SK-N-SH (cell line): ENCODE measurements around the gene WASF3. TPM values are rescaled to one million over a fixed set of nuclear protein-coding genes. Genes with fewer than 3 reads are reported as not detected.

Experiments used
- CTCF ChIA-PET: fragments of 300-600, 350-600 bp; formaldehyde crosslinking; extraction: SDS; loops from one replicate; lab custom pipeline; 2021; lab: Yijun Ruan, JAX
- POLR2A ChIA-PET: fragments of 350-600 bp; sonication (Branson Sonifier 250); formaldehyde crosslinking; extraction: SDS; loops from one replicate; lab custom pipeline; 2020; ENCODE audit warnings: antibody characterized with exemption, inconsistent platforms; lab: Yijun Ruan, JAX
- DNase-seq: peaks from one replicate; pipeline ENCODE4 v3.0.0; 2012
- H2AFZ ChIP-seq: fragments of 200-600 bp; sonication (generic); 2 replicates; pipeline ENCODE4 v1.8.1; 2016; ENCODE audit warnings: antibody characterized with exemption, mild to moderate bottlenecking, low read depth
- H3F3A ChIP-seq: fragments of 200-600 bp; sonication (generic); replicated peaks from 2 replicates; pipeline ENCODE3; 2016; ENCODE audit warnings: antibody characterized with exemption, mild to moderate bottlenecking; ENCODE audit not compliant: insufficient read depth
- H3K27ac ChIP-seq, 2 experiments: fragments of 200-500 bp in 1 of 2; fragments of 200-600 bp in 1 of 2; sonication (Bioruptor generic) in 1 of 2; sonication (generic), shearing (Covaris generic) in 1 of 2; 2 replicates each; pipeline versions ENCODE4 v1.5.1 to v1.6.1; 2014 to 2016; ENCODE audit warnings: low read depth in 2 of 2, inconsistent platforms in 1 of 2, low read length in 1 of 2, mild to moderate bottlenecking in 1 of 2, mixed read lengths in 1 of 2
- H3K27me3 ChIP-seq: fragments of 200-600 bp; sonication (generic), shearing (Covaris generic); 2 replicates; pipeline ENCODE4 v1.6.1; 2016; ENCODE audit warnings: mixed run types; ENCODE audit not compliant: insufficient read depth
- H3K36me3 ChIP-seq, 2 experiments: fragments of 200-500 bp in 1 of 2; fragments of 200-600 bp in 1 of 2; sonication (Bioruptor generic) in 1 of 2; sonication (generic) in 1 of 2; replicated peaks in 1 of 2; 2 replicates each; pipeline versions ENCODE3 to v1.5.1; 2014 to 2016; ENCODE audit warnings: low read length in 1 of 2, mild to moderate bottlenecking in 1 of 2; ENCODE audit not compliant: insufficient read depth in 2 of 2, control insufficient read depth in 1 of 2
- H3K4me1 ChIP-seq, 2 experiments: fragments of 200-500 bp in 1 of 2; fragments of 200-600 bp in 1 of 2; sonication (Bioruptor generic) in 1 of 2; sonication (generic), shearing (Covaris generic) in 1 of 2; 2 replicates each; pipeline versions ENCODE4 v1.5.1 to v1.6.1; 2014 to 2016; ENCODE audit warnings: low read depth in 1 of 2, low read length in 1 of 2, mixed run types in 1 of 2; ENCODE audit not compliant: insufficient read depth in 2 of 2, control insufficient read depth in 1 of 2
- H3K4me2 ChIP-seq: fragments of 200-600 bp; sonication (generic), shearing (Covaris generic); 2 replicates; pipeline ENCODE4 v1.6.1; 2017; ENCODE audit warnings: mixed run types
- H3K4me3 ChIP-seq, 2 experiments: fragments of 200-500 bp in 1 of 2; fragments of 200-600 bp in 1 of 2; sonication (Bioruptor generic) in 1 of 2; sonication (generic), shearing (Covaris generic) in 1 of 2; 2 replicates each; pipeline versions ENCODE4 v1.5.1 to v1.8.1; 2014 to 2016; ENCODE audit warnings: low read depth in 2 of 2, inconsistent platforms in 1 of 2, low read length in 1 of 2, mild to moderate bottlenecking in 1 of 2, mixed read lengths in 1 of 2, moderate library complexity in 1 of 2
- H3K79me2 ChIP-seq: fragments of 200-600 bp; sonication (generic); 2 replicates; pipeline ENCODE4 v1.8.1; 2017; ENCODE audit warnings: mild to moderate bottlenecking; ENCODE audit not compliant: insufficient read depth
- H3K9ac ChIP-seq: fragments of 200-600 bp; sonication (generic); 2 replicates; pipeline ENCODE4 v1.6.1; 2017; ENCODE audit warnings: mixed run types
- H3K9me2 ChIP-seq: fragments of 200-600 bp; sonication (generic); 2 replicates; pipeline ENCODE4 v1.6.1; 2017; ENCODE audit warnings: mixed run types
- H3K9me3 ChIP-seq: fragments of 200-600 bp; sonication (generic); 2 replicates; pipeline ENCODE4 v1.6.1; 2017; ENCODE audit warnings: mixed run types, mild to moderate bottlenecking, moderate library complexity
- H4K20me1 ChIP-seq: fragments of 200-600 bp; sonication (generic); 2 replicates; pipeline ENCODE4 v1.6.1; 2017; ENCODE audit warnings: mild to moderate bottlenecking, mixed run types; ENCODE audit not compliant: insufficient read depth
- CTCF ChIP-seq: fragments of 200-600 bp; sonication (generic); IDR thresholded peaks from 2 replicates; pipeline ENCODE4 v1.6.1; 2017; ENCODE audit warnings: antibody characterized with exemption, mild to moderate bottlenecking, moderate library complexity
- EP300 ChIP-seq, 2 experiments: IDR thresholded peaks; 2 replicates each; pipeline versions ENCODE4 v1.4.0 to v1.6.1; 2012; ENCODE audit warnings: borderline replicate concordance in 1 of 2, low read depth in 1 of 2, low read length in 1 of 2
- EZH2phosphoT487 ChIP-seq: fragments of 200-600 bp; sonication (generic); IDR thresholded peaks from 2 replicates; pipeline ENCODE4 v1.6.1; 2017; ENCODE audit warnings: low read depth, mixed run types, mild to moderate bottlenecking, antibody characterized with exemption, moderate library complexity, borderline replicate concordance
- FOSL2 ChIP-seq: IDR thresholded peaks from 2 replicates; pipeline ENCODE4 v1.4.0; 2012; ENCODE audit warnings: low read depth, mild to moderate bottlenecking, moderate library complexity, borderline replicate concordance
- FOXJ3 ChIP-seq: sonication (generic); formaldehyde crosslinking; IDR thresholded peaks from 2 replicates; pipeline ENCODE4 v1.5.1; 2020; ENCODE audit warnings: mild to moderate bottlenecking, missing genetic modification reagents
- FOXM1 ChIP-seq: IDR thresholded peaks from 2 replicates; pipeline ENCODE4 v1.4.0; 2012; ENCODE audit warnings: low read depth, mild to moderate bottlenecking
- GATA2 ChIP-seq: sonication (generic); formaldehyde crosslinking; IDR thresholded peaks from 2 replicates; pipeline ENCODE4 v1.5.0; 2020; ENCODE audit warnings: mild to moderate bottlenecking, missing genetic modification reagents
- JUND ChIP-seq: IDR thresholded peaks from 2 replicates; pipeline ENCODE4 v1.4.0; 2012
- MEF2A ChIP-seq: IDR thresholded peaks from 2 replicates; pipeline ENCODE4 v1.4.0; 2012; ENCODE audit warnings: low read depth, borderline replicate concordance
- NFIC ChIP-seq: IDR thresholded peaks from 2 replicates; pipeline ENCODE4 v1.4.0; 2012; ENCODE audit warnings: borderline replicate concordance
- POLR2AphosphoS5 ChIP-seq: IDR thresholded peaks from 2 replicates; pipeline ENCODE4 v1.6.1; 2012; ENCODE audit warnings: low read depth, low read length
- RCOR1 ChIP-seq: fragments of 150-350 bp; IDR thresholded peaks from 2 replicates; pipeline ENCODE4 v1.6.1; 2017; ENCODE audit warnings: antibody characterized with exemption, low read length
- RFX5 ChIP-seq: IDR thresholded peaks from 2 replicates; pipeline ENCODE4 v1.6.1; 2012; ENCODE audit warnings: mild to moderate bottlenecking, improper control_type of control experiment, low read length
- SMC3 ChIP-seq: IDR thresholded peaks from 2 replicates; pipeline ENCODE4 v1.6.1; 2012; ENCODE audit warnings: low read depth, low read length, improper control_type of control experiment
- TEAD4 ChIP-seq: IDR thresholded peaks from 2 replicates; pipeline ENCODE4 v1.4.0; 2012; ENCODE audit warnings: mild to moderate bottlenecking, borderline replicate concordance; ENCODE audit not compliant: insufficient read depth
- USF2 ChIP-seq: fragments of 150-350 bp; IDR thresholded peaks from 2 replicates; pipeline ENCODE4 v1.6.1; 2017; ENCODE audit warnings: antibody characterized with exemption, low read length, low read depth, borderline replicate concordance
- ZBTB33 ChIP-seq: IDR thresholded peaks from 2 replicates; pipeline ENCODE4 v1.4.0; 2012; ENCODE audit warnings: low read depth, borderline replicate concordance
- WGBS: methylation state at CpG from one replicate; pipeline ENCODE4 v1.1.6; 2017; ENCODE audit warnings: low lambda C conversion rate; 5-methylcytosine and 5-hydroxymethylcytosine counted together
- polyA plus RNA-seq, 3 experiments: library from polyadenylated mRNA; depleted of rRNA; stranded (reverse); fragments of >200 nt; gene quantifications; 2 replicates each; pipeline ENCODE4 v1.2.3, GENCODE V29; 2012

WASF3 gene
- polyA plus RNA-seq, 1 of the 3 experiments (the other 2 are of a cell fraction): 10.4 TPM

- peak; percentile 33; the same call in 1 of the 2 replicates for TF ChIP-seq POLR2AphosphoS5
- peak; percentile 29 for TF ChIP-seq CTCF
- peak; percentile 61 to 63; a peak in 3 of 4 replicates for TF ChIP-seq EP300 (IDR thresholded peaks at IDR 0.05; ENCODE audit: borderline replicate concordance in 1 of 2, low read depth in 1 of 2, low read length in 1 of 2)
- TF ChIP-seq JUND: peak; percentile 61
- no peak for TF ChIP-seq FOXM1
- peak; percentile 42; the same call in 1 of the 2 replicates for TF ChIP-seq TEAD4
- TF ChIP-seq NFIC: peak; percentile 69; the same call in 1 of the 2 replicates
- TF ChIP-seq EZH2phosphoT487: no peak
- no peak for TF ChIP-seq FOSL2
- peak; percentile 85 for TF ChIP-seq GATA2 (CRISPR knock-in tag)
- TF ChIP-seq RCOR1: peak; percentile 80
Measured at GRCh38 chr13:26601669-26602068, 44.2 kb downstream of the WASF3 start (continued).

- Histone ChIP-seq H3K27me3 (no peaks in the 10 kb centered on the region), H3K36me3 (no peaks in the 10 kb centered on the region), H3K9me3 (no peaks in the 10 kb centered on the region), H2AFZ (no peak overlapping the region), H3F3A (peaks cover 9% of the 10 kb centered on the region), H3K4me2 (no peak overlapping the region), H3K4me3 (no peak overlapping the region), H3K9me2 (no peaks in the 10 kb centered on the region), H3K27ac (no peak overlapping the region), H3K79me2 (peaks cover 85% of the 10 kb centered on the region), H3K4me1 (peaks cover 12 to 32% of the 10 kb centered on the region in 2 experiments; a peak in 3 of 4 replicates), H4K20me1 (peaks cover 15% of the 10 kb centered on the region), H3K9ac (no peak overlapping the region)
- no peak for DNase-seq
- CTCF ChIA-PET: interaction anchor here (1.6 to 3.8 kb wide), 3 partner anchors 26 to 417 kb away, joined by 4 to 10 read pairs (median 9); no protein-coding TSS in a partner anchor
- POLR2A ChIA-PET: no interaction called here
- TF ChIP-seq SMC3 (no peak), POLR2AphosphoS5 (no peak), RFX5 (no peak), ZBTB33 (no peak), MEF2A (no peak), CTCF (no peak), FOXJ3 (CRISPR knock-in tag) (no peak), USF2 (no peak)
- 81% methylated on average over 3 of the region's 3 CpGs for WGBS
Measured at GRCh38 chr13:26602783-26603182, 45.3 kb downstream of the WASF3 start.
